GM18907 (cell line): ENCODE results near the gene WDR76.
"Not testable (repeated sequence)": the region's sequence is repeated elsewhere in the genome, so short reads cannot be mapped to it uniquely, and the experiment has no call there.

Experiments used
- ATAC-seq: cut with Tn5 transposase; IDR thresholded peaks from one replicate; pipeline ENCODE4 v1.9.1; 2021; ENCODE audit warnings: mild to moderate bottlenecking, moderate library complexity; ENCODE audit not compliant: unreplicated experiment

WDR76 gene

DNA sequence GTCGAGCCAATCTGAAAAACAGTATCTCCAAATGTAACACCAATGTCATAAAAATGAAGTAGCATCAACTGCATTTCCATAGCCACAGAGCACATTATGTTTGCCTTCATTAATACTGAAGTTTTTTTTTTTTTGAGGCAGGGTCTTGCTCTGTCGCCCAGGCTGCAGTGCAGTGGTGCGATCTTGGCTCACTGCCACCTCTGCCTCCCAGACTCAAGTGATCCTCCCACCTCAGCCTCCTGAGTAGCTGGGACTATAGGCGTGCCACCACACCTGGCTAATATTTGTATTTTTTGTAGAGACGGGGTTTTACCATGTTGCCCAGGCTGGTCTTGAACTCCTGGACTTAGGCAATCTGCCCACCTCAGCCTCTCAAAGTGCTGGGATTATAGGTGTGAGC lies 11.7 kb upstream of the WDR76 start:
- not testable (repeated sequence) for ATAC-seq

- ATAC-seq, result no peak
Observed at GRCh38 chr15:43821505-43821904, 5.3 kb upstream of the WDR76 start.

- ATAC-seq, result peak; percentile 72
Observed at GRCh38 chr15:43824302-43825246, 2.2 kb upstream of the WDR76 start, which contains the start of gene MFAP1. TSS of gene MFAP1 (minus strand) at chr15:43824690. CDS start at chr15:43824569, 121 bp downstream.

DNA sequence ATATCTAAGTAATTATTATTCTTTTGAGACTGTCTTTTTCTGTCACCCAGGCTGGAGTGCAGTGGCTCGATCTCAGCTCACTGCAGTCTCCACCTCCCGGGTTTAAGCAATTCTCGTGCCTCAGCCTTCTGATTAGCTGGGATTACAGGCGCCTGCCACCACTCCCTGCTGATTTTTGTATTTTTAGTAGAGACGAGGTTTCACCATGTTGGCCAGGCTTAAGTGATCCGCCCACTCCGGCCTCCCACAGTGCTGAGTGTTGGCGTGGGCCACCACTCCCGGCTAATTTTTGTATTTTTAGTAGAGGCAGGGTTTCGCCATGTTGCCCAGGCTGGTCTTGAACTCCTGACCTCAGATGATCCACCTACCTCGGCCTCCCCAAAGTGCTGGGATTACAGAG lies 1.5 kb upstream of the WDR76 start:
- not testable (repeated sequence) for ATAC-seq

- no peak for ATAC-seq
Observed at GRCh38 chr15:43826029-43826507, 734 bp upstream of the WDR76 start.

GRCh38 chr15:43828061-43828657 lies 1.4 kb downstream of the WDR76 start:
- no peak for ATAC-seq

DNA sequence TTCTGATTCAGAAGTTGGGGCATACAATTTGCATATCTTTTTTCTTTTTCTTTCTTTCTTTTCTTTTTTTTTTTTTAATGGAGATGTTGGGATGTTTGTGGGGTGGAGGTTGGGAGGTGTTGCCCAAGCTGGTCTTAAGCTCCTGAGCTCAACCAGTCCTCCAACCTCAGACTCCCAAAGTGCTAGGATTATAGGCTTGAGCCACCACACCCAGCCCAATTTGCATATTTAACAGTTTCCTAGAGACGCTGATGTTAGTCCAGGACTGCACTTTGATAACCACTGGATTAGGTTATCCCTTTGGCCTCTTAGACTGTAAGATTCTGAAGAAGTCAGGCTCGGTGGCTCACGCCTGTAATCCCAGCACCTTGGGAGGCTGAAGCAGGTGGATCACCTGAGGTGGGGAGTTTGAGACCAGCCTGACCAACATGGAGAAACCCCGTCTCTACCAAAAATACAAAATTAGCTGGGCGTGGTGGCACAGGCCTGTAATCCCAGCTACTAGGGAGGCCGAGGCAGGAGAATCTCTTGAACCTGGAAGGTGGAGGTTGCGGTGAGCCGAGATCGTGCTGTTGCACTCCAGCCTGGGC lies 3.2 kb downstream of the WDR76 start:
- ATAC-seq, result not testable (repeated sequence)

- not testable (repeated sequence) for ATAC-seq
Observed at GRCh38 chr15:43830691-43831275, 4.0 kb downstream of the WDR76 start.

DNA sequence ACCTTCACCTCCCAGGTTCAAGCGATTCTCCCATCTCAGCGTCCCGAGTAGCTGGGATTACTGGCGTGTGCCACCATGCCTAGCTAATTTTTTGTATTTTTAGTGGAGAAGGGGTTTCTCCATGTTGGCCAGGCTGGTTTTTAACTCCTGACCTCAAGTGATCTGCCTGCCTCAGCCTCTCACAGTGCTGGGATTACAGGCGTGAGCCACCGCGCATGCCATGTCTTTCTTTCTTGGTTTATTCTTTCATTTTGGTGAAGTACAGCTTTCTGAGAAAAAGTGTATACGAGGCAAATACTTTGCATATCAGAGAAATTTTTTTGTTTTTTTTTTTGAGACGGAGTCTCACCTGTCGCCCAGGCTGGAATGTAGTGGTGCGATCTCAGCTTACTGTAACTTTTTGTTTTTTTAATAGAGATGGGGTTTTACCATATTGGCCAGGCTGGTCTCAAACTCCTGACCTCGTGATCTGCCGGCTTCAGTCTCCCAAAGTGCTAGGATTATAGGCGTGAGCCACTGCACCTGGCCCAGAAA lies 4.8 kb downstream of the WDR76 start:
- not testable (repeated sequence) for ATAC-seq

DNA sequence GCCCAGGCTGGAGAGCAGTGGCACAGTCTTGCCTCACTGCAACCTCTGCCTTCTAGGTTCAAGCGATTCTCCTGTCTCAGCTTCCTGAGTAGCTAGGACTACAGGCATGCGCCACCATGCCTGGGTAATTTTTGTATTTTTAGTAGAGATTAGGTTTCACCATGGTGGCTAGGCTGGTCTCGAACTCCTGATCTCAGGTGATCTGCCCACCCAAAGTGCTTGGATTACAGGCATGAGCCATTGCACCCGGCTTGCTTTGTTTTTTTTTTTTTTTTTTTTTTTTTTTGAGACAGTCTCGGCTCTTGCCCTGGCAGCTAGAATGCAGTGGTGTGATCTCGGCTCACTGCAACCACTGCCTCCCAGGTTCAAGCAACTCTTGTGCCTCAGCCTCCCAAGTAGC lies 5.7 kb downstream of the WDR76 start:
- not testable (repeated sequence) for ATAC-seq

GRCh38 chr15:43845421-43845820 lies 18.6 kb downstream of the WDR76 start:
- no peak for ATAC-seq

GRCh38 chr15:43851251-43851650 lies 24.4 kb downstream of the WDR76 start:
- ATAC-seq, result no peak

- no peak for ATAC-seq
Observed at GRCh38 chr15:43852607-43853006, 25.8 kb downstream of the WDR76 start.

- no peak for ATAC-seq
Observed at GRCh38 chr15:43854801-43855200, 28.0 kb downstream of the WDR76 start.

DNA sequence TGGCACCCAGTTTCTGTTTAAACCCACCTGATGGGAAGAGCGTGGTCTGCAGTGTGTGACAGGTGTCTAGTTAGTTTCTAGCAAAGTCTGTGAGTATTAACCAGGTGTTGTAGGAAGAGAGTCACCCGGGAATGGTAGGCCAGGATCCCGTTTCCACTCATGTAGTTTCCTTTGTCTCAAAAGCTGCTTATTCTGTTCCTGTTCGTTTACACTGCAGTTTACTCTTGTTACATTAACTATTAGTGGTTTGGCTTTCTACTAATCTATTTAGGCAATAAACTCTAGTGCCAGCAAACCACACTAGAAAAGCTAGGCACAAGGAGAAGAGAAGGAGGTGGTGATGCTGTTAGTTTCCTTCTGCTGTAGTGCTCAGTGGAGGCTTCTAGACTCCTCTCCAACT lies 32.7 kb downstream of the WDR76 start:
- no peak for ATAC-seq

DNA sequence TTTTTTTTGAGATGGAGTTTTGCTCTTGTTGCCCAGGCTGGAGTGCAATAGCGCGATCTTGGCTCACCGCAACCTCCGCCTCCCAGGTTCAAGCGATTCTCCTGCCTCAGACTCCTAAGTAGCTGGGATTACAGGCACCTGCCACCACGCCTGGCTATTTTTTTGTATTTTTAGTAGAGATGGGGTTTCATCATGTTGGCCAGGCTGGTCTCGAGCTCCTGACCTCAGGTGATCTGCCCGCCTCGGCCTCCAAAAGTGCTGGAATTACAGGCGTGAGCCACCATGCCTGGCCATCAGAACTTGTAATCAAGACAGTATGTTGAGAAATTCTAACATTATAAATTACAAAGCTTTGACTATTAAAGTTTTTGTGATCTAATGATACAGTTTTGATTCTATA lies 39.8 kb downstream of the WDR76 start:
- ATAC-seq, result not testable (repeated sequence)

DNA sequence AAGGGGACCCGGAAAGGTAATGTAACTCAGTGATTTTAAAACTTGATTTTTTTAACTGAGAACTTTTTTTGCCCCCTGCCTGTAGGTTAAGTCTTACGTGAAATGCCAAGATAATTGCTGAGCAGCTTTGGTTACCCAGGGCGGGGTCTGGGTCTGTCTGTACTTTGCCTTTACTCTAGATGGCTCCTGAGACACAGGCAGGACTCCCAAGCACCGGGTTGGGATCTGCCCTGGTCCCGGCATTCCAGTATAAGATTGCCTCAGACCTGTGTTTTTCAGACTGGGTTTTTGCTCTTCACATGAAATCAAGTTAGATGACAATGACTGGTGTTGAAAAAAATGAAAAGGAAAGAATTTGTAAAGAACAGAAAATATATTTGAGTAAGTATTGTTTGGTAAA lies 40.3 kb downstream of the WDR76 start:
- ATAC-seq, result no peak

DNA sequence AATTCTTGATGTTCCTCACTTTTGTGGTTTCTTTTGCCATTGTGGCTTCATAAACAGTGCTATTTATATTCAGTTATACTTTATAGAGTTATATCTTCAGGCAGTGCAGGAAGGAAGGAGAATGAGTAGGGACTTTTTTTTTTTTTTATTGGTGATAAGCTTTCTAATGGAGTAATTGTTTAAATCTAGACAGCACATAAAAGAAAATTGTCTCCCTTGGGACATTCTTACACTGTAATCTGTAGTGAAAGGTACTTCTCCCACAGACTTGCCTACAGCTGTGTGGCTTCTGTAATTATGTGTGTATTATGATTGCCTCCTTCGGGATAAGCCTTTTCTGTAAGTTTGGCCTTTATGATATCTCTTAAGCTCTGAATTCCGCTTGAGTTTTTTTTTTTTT lies 41.6 kb downstream of the WDR76 start:
- no peak for ATAC-seq

- no peak for ATAC-seq
Observed at GRCh38 chr15:43871835-43872234, 45.0 kb downstream of the WDR76 start.

- no peak for ATAC-seq
Observed at GRCh38 chr15:43872416-43873020, 45.7 kb downstream of the WDR76 start.

DNA sequence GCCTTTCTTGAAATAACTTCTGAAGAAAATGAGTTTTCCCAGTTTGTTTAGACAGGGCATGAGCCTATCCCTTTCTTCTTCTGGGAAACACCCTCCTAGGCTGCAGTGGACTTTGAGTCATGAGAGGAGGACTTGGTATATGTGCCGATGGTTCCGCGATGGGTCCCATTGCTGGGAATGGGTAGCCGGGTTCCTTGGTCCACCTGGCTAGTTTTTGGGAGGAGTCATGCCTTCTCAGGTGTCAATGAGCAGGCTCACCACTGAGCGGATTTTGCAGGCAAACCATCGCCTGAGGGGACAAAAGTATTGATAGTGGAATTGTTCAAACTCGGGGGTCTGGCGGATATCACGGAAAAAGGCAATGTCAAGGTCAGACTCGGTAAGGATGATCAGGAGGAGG lies 46.8 kb downstream of the WDR76 start:
- ATAC-seq, result no peak
